KBM-7 (cell line): ENCODE measurements around the gene EXOC1.
A peak's percentile ranks its signal among the peaks of the same experiment; 100 is the strongest.

ENCODE experiments used
- DNase-seq: peaks from one replicate; pipeline ENCODE4 v3.0.0-alpha.2; 2015
- in situ Hi-C: fragments of 300-500 bp; cut with MboI; formaldehyde crosslinking; loops from 2 replicates; pipeline ENCODE4 v1.14.3; 2020; ENCODE audit warnings: low sequenced_read_pairs, low pct_unique_long_range_greater_than_20kb, mixed read lengths

The EXOC1 gene, protein sequence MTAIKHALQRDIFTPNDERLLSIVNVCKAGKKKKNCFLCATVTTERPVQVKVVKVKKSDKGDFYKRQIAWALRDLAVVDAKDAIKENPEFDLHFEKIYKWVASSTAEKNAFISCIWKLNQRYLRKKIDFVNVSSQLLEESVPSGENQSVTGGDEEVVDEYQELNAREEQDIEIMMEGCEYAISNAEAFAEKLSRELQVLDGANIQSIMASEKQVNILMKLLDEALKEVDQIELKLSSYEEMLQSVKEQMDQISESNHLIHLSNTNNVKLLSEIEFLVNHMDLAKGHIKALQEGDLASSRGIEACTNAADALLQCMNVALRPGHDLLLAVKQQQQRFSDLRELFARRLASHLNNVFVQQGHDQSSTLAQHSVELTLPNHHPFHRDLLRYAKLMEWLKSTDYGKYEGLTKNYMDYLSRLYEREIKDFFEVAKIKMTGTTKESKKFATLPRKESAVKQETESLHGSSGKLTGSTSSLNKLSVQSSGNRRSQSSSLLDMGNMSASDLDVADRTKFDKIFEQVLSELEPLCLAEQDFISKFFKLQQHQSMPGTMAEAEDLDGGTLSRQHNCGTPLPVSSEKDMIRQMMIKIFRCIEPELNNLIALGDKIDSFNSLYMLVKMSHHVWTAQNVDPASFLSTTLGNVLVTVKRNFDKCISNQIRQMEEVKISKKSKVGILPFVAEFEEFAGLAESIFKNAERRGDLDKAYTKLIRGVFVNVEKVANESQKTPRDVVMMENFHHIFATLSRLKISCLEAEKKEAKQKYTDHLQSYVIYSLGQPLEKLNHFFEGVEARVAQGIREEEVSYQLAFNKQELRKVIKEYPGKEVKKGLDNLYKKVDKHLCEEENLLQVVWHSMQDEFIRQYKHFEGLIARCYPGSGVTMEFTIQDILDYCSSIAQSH

DNA sequence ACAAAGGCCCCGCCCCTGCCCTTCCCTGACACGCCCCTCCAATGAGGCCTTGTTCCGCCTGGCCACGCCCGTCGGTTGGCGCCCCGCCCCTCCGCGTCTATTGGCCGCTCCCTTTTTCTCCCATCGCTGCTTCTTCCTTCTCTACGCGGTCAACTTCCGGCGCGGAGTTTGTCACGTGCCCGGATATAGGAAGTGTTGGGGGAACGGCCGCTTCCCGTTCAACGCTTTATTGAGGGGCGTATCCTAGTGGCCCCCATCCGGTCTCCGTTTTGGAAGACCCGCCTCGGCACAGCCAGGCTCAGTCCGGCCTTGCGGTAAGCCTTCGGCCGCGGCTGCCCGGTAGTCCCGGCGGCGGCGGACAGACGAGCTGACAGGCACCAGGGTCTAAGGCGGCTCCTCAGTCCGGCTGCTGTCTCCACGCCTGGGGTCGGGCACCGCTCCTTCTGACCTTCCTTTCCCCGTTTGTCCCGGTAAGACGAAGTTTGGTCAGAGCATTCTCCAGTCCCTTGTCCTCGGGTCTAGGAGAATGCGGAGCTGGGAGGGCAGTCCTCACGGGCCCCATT, at the start of gene EXOC1:
Gene EXOC1, plus strand, starts transcription at position 165 of the 563 bp plus-strand sequence. CDS start 4,676 bp downstream, outside the sequence.
- peak; percentile 97 for DNase-seq
- in situ Hi-C loops: no loop called here

DNA sequence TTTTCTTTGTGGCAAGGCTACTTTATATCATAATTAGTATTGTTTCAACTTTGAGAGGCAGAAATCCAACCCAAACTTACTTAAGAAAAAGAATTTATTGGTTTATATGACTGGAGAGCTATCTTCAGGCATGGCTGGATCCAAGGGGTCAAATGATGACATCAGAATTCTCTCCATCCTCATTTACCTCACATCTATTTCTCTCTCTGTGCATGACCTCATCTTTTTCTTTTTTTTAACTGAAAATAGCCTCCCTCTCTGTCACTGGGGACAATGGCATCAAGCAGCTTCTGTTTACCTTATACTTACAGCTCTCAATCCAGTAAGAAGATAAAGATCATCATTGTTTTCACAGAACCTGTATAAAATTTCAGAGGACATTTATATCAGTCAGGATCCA, 45.9 kb upstream of the EXOC1 start:
- in situ Hi-C loops: no loop called here
- no peak for DNase-seq

DNA sequence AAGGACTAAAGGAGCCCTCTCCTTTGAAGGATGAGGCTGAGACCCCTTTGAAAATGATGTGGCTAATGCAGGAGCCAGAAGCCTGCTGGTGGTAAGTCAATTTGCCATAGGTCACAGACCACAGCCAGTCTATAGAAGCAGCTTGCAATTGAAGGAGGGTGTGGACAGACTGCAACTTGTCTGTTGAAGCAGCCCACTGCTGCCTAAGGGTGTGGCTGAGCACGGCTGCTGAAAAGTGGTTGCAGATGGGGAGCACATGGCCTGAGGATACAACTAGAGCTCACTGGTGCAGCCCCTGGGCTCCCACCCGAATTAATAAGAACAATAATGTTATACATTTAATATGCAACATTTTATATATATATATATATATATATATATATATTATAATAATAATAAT, 45.3 kb upstream of the EXOC1 start:
- no peak for DNase-seq
- in situ Hi-C loops: no loop called here

DNA sequence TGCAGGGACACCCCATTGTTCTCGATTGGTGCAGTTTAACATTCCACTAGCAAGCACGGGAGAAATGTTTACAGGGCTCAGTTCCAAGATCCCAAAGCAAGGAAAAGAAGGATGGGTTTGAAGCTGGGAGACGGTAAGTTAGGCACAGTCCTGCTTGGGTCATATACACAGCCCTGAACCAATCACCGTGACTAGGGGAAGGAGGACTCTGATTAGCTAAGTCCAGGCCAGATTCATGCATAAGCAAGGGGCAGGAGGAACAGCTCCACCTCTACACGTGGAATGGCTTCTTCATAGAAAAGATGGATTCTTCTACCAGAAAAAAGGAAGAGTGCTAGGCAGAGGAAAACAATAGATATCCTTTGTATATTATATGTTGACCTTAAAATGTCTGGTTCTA, 44.8 kb upstream of the EXOC1 start:
- in situ Hi-C loops: no loop called here
- DNase-seq: no peak

DNA sequence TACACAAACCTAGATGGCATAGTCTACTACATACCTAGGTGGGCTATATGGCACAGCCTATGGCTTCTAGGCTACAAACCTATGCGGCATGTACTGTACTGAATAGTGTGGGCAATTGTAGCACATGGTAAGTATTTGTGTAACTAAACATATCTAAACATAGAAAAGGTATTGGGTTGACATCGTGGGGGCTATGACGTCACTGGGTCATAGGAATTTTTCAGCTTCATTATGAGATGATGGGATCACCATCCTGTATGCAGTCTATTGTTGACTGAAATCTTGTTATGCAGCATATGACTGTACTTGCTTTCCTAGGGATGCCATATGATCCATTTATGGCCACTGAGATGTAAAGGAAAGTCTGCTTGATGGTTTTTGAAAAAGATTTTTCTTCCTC, 35.8 kb upstream of the EXOC1 start:
- no peak for DNase-seq
- in situ Hi-C loops: no loop called here

DNA sequence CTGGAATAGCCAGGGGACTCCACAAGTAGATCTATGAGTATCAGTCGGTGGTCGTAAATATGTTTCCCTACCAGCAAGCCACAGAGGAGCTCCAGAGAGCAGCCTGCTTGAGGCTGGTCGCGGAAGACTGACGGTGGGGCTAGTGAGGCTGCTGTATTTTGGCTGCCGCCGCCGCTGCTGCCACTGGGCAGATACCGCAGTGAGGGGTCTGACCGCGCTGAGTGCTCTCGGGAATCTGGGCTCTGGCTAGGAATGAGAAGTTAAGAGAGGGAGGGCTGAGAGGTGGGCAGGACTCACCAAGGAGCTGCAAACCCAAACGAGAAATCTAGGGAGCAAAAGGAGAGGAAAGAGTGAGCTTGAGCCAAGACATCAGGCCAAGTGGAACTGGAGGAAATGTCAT, 33.8 kb upstream of the EXOC1 start, which contains the start of gene EXOC1L:
Gene EXOC1L, plus strand, starts transcription at position 157 of the 400 bp plus-strand sequence. Its CDS starts 237 bp downstream, at position 394.
- peak; percentile 80 for DNase-seq
- in situ Hi-C loops: no loop called here

DNA sequence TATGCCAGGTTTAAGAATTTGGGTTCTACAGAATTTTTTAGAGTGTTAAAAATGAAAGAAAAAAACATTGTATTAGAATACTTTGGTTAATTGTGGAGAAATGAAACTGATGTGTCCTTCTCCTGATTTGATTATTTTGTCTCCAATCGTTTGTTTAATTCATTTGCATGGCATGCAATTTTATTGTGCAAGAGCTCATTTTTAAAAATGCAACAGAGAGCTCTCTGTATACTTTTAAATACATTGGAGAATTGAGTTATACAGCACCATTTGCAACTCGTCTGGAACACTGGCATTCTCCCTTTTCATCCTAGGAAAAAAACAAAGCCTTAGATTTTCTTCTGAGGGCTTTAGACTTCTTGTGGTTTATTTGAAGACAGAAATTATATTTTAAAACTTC, 33.2 kb upstream of the EXOC1 start:
- in situ Hi-C loops: no loop called here
- no peak for DNase-seq

DNA sequence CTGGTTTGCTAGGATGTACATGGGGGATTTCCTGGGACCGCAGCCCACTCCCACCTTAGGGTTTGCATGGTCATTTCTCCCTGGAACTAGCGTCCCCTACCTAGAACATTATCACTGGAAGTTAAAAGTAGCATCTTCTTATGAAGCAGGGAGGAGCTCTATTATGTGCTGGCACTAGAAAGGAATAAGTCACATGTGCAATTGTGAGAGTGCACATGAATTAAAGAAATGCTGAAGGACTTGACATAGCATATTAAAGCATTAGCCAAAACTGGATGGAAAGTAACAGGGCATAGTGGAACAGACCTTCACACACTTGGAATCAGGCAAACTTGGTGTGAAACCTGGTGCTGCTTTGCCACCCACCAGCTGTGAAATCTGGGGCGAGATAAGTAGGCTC, 31.1 kb upstream of the EXOC1 start:
- in situ Hi-C loops: no loop called here
- DNase-seq: no peak

DNA sequence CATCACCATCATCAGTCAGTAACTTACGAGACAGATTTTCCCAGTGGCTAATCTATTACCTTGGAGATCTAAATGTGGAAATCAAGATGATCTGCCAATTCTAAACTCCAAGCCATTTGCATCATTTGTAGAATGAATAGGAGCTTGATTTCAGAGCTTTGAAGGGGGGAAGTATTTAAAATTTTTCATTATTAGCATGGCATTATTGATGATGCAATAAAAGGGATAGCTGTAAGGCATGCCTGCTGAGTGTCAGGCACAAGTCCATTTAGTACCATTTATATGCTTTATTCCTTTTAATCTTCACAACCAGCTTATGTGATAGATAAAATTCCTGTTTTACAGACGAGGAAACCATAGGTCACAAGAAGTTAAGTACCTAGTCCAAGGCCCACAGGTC, 28.6 kb upstream of the EXOC1 start:
- no peak for DNase-seq
- in situ Hi-C loops: no loop called here

DNA sequence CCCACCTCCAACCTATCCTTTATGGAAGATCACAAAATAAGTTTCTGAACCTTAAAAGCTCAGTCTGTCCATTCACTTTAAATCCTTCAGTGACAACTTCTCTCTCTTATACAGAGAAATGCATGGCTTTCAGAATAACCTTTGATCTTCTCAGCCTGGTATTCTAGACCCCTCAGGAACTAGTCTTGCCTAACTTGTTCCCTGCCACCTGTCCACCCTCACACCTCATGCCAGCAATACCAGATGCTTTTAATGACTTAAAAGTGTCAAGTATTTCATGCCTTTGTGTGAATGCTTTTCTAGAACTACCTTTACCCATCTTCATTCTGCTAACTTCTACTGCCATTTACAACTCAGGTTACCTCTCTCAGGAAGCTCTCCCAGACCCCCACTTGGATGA, 26.5 kb upstream of the EXOC1 start:
- no peak for DNase-seq
- in situ Hi-C loops: no loop called here

DNA sequence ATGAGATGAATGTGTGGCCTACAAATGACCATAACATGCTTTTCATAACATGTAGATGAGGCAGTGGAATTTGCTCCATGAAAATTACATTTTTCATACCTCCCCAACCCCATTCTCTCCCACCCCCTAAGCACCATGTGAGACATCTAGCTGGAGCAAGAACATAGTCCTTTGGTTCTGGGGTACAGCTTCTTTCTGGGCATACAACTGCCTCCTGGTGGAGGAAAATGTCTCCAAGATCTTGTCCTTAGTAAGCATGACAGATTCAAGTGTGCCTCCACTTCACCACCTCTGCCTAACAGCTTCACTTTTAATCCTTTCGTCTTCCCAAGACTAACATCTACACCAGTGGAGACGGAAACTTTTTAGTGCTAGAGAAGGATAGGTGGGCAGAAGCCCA, 25.9 kb upstream of the EXOC1 start:
- in situ Hi-C loops: no loop called here
- DNase-seq: no peak

DNA sequence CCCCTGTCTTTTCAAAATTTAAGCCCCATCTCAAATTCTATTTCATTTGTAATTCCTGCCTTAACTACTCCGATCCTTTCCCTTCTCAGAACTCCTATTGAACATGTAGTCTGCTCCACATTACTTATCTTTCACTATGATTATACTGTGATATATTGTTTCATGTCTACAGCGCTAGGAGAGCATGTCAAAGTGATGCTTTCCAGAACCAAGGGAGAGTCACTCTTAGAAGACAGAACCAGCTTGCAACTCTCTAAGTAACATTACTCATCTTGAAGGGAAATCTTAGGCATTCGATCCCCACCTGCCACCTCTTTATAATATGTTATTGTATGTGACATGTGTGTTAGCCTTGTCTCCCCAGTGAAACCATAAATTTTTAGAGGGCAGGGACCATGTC, 23.4 kb upstream of the EXOC1 start:
- in situ Hi-C loops: no loop called here

DNA sequence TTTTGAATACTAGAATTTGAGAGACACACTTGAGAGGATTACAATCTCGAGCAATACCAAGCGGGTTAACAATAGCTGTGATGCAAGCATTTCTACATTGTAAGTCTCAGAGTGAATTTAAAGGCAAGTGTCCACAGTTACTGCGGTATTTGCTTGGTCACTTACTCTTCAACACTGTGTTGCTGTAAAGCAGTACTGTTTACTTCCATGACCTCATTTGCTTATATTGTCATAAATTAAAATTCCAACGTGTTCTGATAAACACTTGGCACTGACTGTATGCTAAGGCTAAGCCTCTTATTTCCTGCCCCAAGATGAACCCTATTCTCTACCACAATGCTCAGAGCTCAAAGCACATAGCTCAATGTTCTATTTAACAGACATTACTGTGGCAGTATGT, 22.7 kb upstream of the EXOC1 start:
- DNase-seq: no peak
- in situ Hi-C loops: no loop called here

More for the DNA sequence above, 23.4 kb upstream of the EXOC1 start:
- DNase-seq: no peak

DNA sequence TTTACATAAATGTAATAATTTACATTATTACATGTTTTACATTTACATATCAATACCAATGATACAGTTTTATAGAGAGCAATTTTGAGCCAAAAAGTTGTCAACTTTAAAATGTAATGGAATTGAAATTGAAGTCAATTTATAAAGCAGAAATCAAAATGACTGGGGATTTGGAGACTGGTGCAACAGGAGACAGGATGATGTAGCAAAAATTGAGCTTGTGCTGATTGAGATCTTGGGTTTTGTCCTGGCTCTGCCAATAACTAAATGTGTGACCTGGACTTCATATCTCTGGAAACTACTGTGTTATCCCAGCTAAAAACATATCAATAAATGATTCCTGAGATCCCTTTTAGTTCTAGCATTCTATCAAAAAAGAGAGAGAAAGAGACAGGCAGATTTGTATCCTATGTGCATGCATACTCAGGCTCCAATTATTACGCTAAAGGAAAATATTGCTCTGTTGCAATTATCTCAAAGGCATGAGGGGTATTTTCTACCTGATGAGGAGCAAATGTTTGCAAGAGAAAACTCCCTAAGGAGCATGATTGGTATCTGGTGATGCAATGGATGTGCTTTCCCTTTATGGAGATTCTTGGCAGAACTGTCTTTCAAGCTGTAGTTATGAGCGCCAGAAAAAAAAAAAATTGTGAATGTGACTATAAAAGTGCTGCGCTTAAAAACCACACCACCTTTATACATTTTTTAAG, 19.2 kb upstream of the EXOC1 start:
- DNase-seq: no peak

DNA sequence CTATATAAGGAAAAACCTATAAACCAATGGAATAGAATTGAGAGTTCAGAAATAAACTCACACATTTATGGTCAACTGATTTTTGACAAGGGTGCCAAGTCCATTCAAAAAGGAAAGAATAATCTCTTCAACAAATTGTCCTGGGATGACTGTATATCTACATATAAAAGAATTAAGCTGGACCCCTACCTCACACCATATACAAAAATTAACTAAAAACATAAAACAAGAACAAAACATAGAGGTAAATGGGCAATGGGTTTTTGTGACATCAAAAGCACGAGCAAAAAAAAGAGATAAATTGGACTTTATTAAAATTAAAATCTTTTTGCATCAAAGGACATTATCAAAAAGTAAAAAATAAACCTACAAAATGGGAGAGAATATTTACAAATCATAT, 15.5 kb upstream of the EXOC1 start:
- DNase-seq: no peak
- in situ Hi-C loops: no loop called here

More for the DNA sequence above, 19.2 kb upstream of the EXOC1 start:
- in situ Hi-C loops: no loop called here

DNA sequence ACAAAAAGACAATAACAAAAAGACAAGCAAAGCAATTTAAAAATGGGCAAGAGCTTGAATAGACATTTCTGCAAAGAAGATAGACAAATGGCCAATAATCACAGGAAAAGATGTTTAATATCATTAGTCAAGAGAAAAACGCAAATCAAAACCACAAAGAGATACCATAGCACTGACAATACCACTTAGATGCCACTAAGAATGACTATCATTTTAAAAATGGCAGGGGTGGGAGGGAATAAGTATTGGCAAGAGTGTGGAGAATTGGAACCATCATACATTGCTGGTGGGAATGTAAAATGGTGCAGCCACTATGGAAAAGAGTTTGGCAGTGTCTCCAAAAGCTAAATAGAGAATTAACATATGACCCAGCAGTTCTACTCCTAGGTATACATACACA, 15.1 kb upstream of the EXOC1 start:
- in situ Hi-C loops: no loop called here
- DNase-seq: no peak

DNA sequence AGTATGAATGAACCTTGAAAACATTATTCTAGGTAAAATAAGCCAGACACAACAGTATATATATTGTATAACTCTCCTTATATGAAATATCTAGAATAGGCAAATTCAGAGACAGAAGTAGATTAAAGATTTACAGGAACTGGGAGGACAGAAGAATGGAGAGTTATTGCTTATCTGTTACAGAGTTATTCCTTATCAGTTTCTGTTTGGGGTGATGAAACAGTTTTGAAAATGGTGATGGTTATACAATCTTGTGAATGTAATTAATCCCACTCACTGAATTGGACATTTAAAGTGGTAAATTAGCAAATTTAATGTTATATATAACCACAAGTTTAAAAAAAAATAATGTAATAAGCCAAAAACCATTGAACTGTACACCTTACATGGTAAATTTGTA, 14.5 kb upstream of the EXOC1 start:
- in situ Hi-C loops: no loop called here
- DNase-seq: no peak

DNA sequence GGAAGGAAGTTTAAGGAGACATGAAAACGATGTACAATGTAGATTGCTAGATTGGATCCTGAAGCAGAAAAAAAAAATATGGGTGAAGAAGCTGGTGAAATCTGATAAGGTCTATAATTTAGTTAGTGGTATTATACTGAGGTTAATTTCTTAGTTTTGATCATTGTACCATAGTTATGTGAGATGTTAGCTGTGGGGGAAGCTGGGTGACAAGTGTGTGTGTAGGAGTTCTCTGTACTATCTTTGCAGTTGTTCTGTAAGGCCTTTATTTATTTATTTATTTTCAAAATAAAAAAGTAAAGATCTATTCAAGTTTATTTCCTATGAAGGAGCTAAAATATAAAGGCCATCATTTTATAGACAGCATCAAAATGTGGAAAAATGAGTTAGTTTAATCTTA, 12.5 kb upstream of the EXOC1 start:
- DNase-seq: no peak
- in situ Hi-C loops: no loop called here
